HEK293 (cell line): ENCODE measurements around the gene CXCL12.

ENCODE experiments used
- CTCF ChIA-PET: fragments of 350-600 bp; formaldehyde crosslinking; extraction: SDS; loops from one replicate; lab custom pipeline; 2021; ENCODE audit warnings: antibody characterized with exemption; lab: Yijun Ruan, JAX
- POLR2A ChIA-PET: fragments of 300-600 bp; formaldehyde crosslinking; extraction: SDS; loops from one replicate; lab custom pipeline; 2020; ENCODE audit warnings: antibody characterized with exemption, inconsistent platforms; lab: Yijun Ruan, JAX
- H3K27ac ChIP-seq: fragments of 200-500 bp; sonication (Bioruptor generic); 2 replicates; pipeline ENCODE4 v1.5.1; 2014; ENCODE audit warnings: low read depth, low read length, control low read depth, inconsistent platforms; ENCODE audit errors: extremely low read depth
- H3K36me3 ChIP-seq, 2 experiments: fragments of 200-500 bp in 1 of 2; sonication (Bioruptor generic) in 1 of 2; 1 replicate in 1 of 2; 2 replicates in 1 of 2; pipeline ENCODE4 v1.5.1; 2014 to 2017; ENCODE audit warnings: inconsistent platforms in 2 of 2, low read length in 2 of 2; ENCODE audit not compliant: control insufficient read depth in 2 of 2, insufficient read depth in 1 of 2
- H3K4me1 ChIP-seq: fragments of 200-500 bp; sonication (Bioruptor generic); 2 replicates; pipeline ENCODE4 v1.5.1; 2014; ENCODE audit warnings: mild to moderate bottlenecking, low read length, inconsistent platforms; ENCODE audit not compliant: control insufficient read depth, insufficient read depth
- H3K4me3 ChIP-seq: 2 replicates; pipeline ENCODE4 v1.5.1; 2011; ENCODE audit warnings: low read depth, mild to moderate bottlenecking, control low read depth, low read length, moderate library complexity
- H3K9me3 ChIP-seq: fragments of 200-500 bp; sonication (Bioruptor generic); 2 replicates; pipeline ENCODE4 v1.5.1; 2014; ENCODE audit warnings: low read depth, low read length, inconsistent platforms; ENCODE audit not compliant: control insufficient read depth, insufficient read depth
- BCL11B ChIP-seq: fragments of 450-650 bp; formaldehyde crosslinking; IDR thresholded peaks from 2 replicates; pipeline ENCODE4 v1.5.1; 2016; ENCODE audit warnings: low read depth, missing biosample characterization, missing genetic modification characterization
- GLIS1 ChIP-seq: fragments of 450-650 bp; formaldehyde crosslinking; IDR thresholded peaks from 2 replicates; pipeline ENCODE4 v1.5.1; 2016; ENCODE audit warnings: missing biosample characterization, missing genetic modification characterization
- GLIS2 ChIP-seq: fragments of 450-650 bp; formaldehyde crosslinking; IDR thresholded peaks from 2 replicates; pipeline ENCODE4 v1.5.1; 2016; ENCODE audit warnings: missing biosample characterization, missing genetic modification characterization
- IKZF3 ChIP-seq: fragments of 450-650 bp; IDR thresholded peaks from 2 replicates; pipeline ENCODE4 v1.5.0; 2018; ENCODE audit warnings: missing biosample characterization, mild to moderate bottlenecking, missing genetic modification characterization, moderate library complexity
- KLF9 ChIP-seq: fragments of 450-650 bp; formaldehyde crosslinking; IDR thresholded peaks from 2 replicates; pipeline ENCODE4 v1.5.1; 2016; ENCODE audit warnings: missing biosample characterization, missing genetic modification characterization, low read depth
- SCRT1 ChIP-seq: fragments of 450-650 bp; formaldehyde crosslinking; IDR thresholded peaks from 2 replicates; pipeline ENCODE4 v1.5.1; 2016; ENCODE audit warnings: missing biosample characterization, missing genetic modification characterization, borderline replicate concordance
- SCRT2 ChIP-seq: fragments of 450-650 bp; formaldehyde crosslinking; IDR thresholded peaks from 2 replicates; pipeline ENCODE4 v1.5.1; 2016; ENCODE audit warnings: missing biosample characterization, missing genetic modification characterization
- SP3 ChIP-seq: fragments of 450-650 bp; formaldehyde crosslinking; IDR thresholded peaks from 2 replicates; pipeline ENCODE4 v1.5.1; 2016; ENCODE audit warnings: missing biosample characterization, missing genetic modification characterization
- TRIM28 ChIP-seq: IDR thresholded peaks from 2 replicates; pipeline ENCODE4 v1.6.1; 2011; ENCODE audit warnings: low read length, control low read depth, borderline replicate concordance
- ZBTB1 ChIP-seq: fragments of 450-650 bp; formaldehyde crosslinking; IDR thresholded peaks from 2 replicates; pipeline ENCODE4 v1.5.1; 2016; ENCODE audit warnings: missing biosample characterization, missing genetic modification characterization
- ZBTB7A ChIP-seq: fragments of 450-650 bp; formaldehyde crosslinking; IDR thresholded peaks from 2 replicates; pipeline ENCODE4 v1.5.1; 2016; ENCODE audit warnings: low read depth, missing biosample characterization, missing genetic modification characterization
- ZFHX2 ChIP-seq: fragments of 450-650 bp; formaldehyde crosslinking; conservative IDR thresholded peaks from 2 replicates; pipeline ENCODE4 v1.5.1; 2016; ENCODE audit warnings: missing biosample characterization, missing genetic modification characterization
- ZIC2 ChIP-seq: fragments of 450-650 bp; formaldehyde crosslinking; IDR thresholded peaks from 2 replicates; pipeline ENCODE4 v1.5.1; 2016; ENCODE audit warnings: missing biosample characterization, missing genetic modification characterization
- ZNF169 ChIP-seq: fragments of 450-650 bp; formaldehyde crosslinking; IDR thresholded peaks from 2 replicates; pipeline ENCODE4 v1.5.1; 2016; ENCODE audit warnings: missing biosample characterization, missing genetic modification characterization
- ZNF24 ChIP-seq: fragments of 450-650 bp; formaldehyde crosslinking; IDR thresholded peaks from 2 replicates; pipeline ENCODE4 v1.5.1; 2016; ENCODE audit warnings: missing biosample characterization, missing genetic modification characterization
- ZNF335 ChIP-seq: fragments of 450-650 bp; formaldehyde crosslinking; conservative IDR thresholded peaks from 2 replicates; pipeline ENCODE4 v1.5.1; 2016; ENCODE audit warnings: missing biosample characterization, missing genetic modification characterization
- ZNF341 ChIP-seq: fragments of 450-650 bp; formaldehyde crosslinking; IDR thresholded peaks from 2 replicates; pipeline ENCODE4; 2016; ENCODE audit warnings: low read depth, missing biosample characterization, missing genetic modification characterization
- ZNF354C ChIP-seq: fragments of 450-650 bp; formaldehyde crosslinking; IDR thresholded peaks from 2 replicates; pipeline ENCODE4 v1.5.1; 2016; ENCODE audit warnings: missing biosample characterization, missing genetic modification characterization, low read depth, borderline replicate concordance
- ZNF416 ChIP-seq: fragments of 450-650 bp; formaldehyde crosslinking; IDR thresholded peaks from 2 replicates; pipeline ENCODE4 v1.5.1; 2016; ENCODE audit warnings: missing biosample characterization, missing genetic modification characterization
- ZNF423 ChIP-seq: fragments of 450-650 bp; formaldehyde crosslinking; IDR thresholded peaks from 2 replicates; pipeline ENCODE4 v1.5.1; 2016; ENCODE audit warnings: missing biosample characterization, missing genetic modification characterization
- ZNF473 ChIP-seq: fragments of 450-650 bp; formaldehyde crosslinking; IDR thresholded peaks from 2 replicates; pipeline ENCODE4 v1.5.1; 2017; ENCODE audit warnings: missing biosample characterization, missing genetic modification characterization
- ZNF555 ChIP-seq: fragments of 450-650 bp; formaldehyde crosslinking; conservative IDR thresholded peaks from 2 replicates; pipeline ENCODE4 v1.5.1; 2017; ENCODE audit warnings: missing biosample characterization, mild to moderate bottlenecking, missing genetic modification characterization, inconsistent platforms
- ZNF707 ChIP-seq: fragments of 450-650 bp; formaldehyde crosslinking; IDR thresholded peaks from 2 replicates; pipeline ENCODE4 v1.5.1; 2016; ENCODE audit warnings: missing biosample characterization, missing genetic modification characterization
- ZSCAN23 ChIP-seq: fragments of 450-650 bp; formaldehyde crosslinking; IDR thresholded peaks from 2 replicates; pipeline ENCODE4 v1.5.1; 2016; ENCODE audit warnings: missing biosample characterization, missing genetic modification characterization
- TF ChIP-seq, protein P1 (sequence below): fragments of 450-650 bp; formaldehyde crosslinking; IDR thresholded peaks from 2 replicates; pipeline ENCODE4 v1.5.1; 2016; ENCODE audit warnings: missing biosample characterization, missing genetic modification characterization
- TF ChIP-seq, protein P2 (sequence below): fragments of 450-650 bp; formaldehyde crosslinking; optimal IDR thresholded peaks from 2 replicates; pipeline ENCODE3; 2016; ENCODE audit warnings: missing biosample characterization, mild to moderate bottlenecking, missing genetic modification characterization

The CXCL12 gene

DNA sequence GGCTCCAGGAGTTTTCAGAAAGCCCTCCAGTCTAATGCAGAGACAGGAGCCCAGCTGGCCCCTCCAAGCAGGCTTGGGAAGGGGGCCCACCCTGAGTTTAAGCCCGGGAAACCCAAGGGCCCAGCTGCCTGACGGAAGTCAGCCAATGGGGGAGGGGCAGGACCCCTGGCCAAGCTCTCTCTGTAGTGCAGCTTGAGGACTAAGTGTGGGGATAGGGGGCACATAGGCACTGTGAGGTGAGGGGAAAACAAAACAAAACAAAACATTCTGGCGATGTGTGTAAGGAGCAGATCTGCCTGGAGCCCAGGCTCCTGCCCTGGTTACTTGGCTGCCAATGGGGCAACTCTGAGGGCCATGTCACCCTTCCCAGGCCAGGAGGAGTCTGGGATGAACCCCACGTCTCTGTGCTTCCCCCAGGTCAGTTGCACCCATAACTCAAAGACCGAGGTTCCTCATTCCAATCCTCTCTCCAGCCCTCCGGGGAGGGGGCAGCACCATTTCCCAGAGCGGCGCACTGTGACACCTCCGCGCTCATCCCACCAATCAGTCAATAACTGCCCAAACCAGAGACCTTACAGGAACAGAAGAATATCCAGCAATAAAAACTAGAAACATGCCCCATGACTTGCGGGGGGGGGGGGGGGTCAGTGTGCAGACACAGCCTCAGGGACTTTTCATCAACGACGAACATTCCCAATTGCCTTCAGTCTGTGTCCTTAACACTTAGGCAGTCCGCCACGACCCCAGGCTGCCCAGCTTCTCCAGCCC is 1.7 kb downstream of the CXCL12 start:
- CTCF ChIA-PET, result interaction anchor here (0.6 to 1.5 kb wide), 3 partner anchors 76 to 711 kb away, joined by 3 to 4 read pairs (median 3); no protein-coding TSS in a partner anchor
- H3K4me3 ChIP-seq, result no peak overlapping the region
- no peak for TF ChIP-seq ZNF473
- TF ChIP-seq ZNF354C, result no peak
- TF ChIP-seq SCRT2 (tag by site-specific recombination), result peak; percentile 9
- TF ChIP-seq, all 188 proteins: peak for 1
- H3K36me3 ChIP-seq, result no peaks in the 10 kb centered on the region
- H3K9me3 ChIP-seq, result no peaks in the 10 kb centered on the region
- H3K4me1 ChIP-seq, result peaks cover 4% of the 10 kb centered on the region; the same call in 1 of the 2 replicates
- POLR2A ChIA-PET, result no interaction called here
- H3K27ac ChIP-seq, result no peak overlapping the region

DNA sequence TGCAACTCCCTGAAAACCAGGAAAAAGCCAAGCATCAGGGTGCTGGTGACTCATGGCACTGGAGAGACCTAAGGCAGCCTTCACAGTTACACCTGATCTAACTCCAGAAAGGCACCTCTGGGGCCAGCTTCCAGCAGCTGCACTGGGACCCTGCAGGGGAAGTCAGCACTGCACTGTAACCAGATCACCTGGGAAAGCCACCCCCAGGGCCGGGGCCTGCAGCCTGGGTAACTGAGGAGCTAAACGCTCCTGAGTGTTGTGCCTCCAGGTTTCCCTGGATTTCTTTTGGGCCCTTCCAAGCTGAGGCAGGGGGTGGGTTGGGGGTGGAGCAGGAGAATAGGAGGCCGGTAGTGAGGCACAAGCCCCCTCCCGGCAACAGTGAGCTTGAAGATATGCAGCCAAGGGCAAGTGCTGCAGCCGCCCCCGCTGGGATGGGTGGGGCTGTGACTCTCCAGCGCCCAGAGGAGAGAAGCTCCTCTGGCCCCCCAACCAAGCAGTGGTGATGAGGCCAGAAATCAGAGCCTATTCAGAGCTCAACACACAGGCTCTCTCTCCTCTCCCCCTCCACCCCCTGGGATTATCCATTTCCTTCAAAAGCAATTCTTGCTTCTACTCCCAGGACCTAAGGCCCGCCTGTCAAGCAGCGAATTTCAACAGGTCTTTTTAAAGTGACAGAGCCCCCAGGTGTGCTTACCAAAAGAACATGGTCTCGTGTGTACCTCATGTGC is 2.6 kb downstream of the CXCL12 start:
- no peaks in the 10 kb centered on the region for H3K36me3 ChIP-seq
- POLR2A ChIA-PET, result no interaction called here
- no peaks in the 10 kb centered on the region for H3K9me3 ChIP-seq
- CTCF ChIA-PET, result interaction anchor here (0.9 kb wide), 1 partner anchor 75 kb away, joined by 3 read pairs; no protein-coding TSS in a partner anchor
- TF ChIP-seq ZNF335 (tag by site-specific recombination), result peak; percentile 63
- TF ChIP-seq ZNF423 (tag by site-specific recombination), result 0 out of 2 replicates have a peak, but pooled peaks have one; percentile 24
- TF ChIP-seq KLF9, result no peak
- peak; percentile 98 for TF ChIP-seq SCRT2 (tag by site-specific recombination)
- no peak for TF ChIP-seq ZNF555 (tag by site-specific recombination)
- TF ChIP-seq ZNF169 (tag by site-specific recombination), result no peak
- TF ChIP-seq ZSCAN23 (tag by site-specific recombination), result no peak
- no peak for TF ChIP-seq ZBTB1 (tag by site-specific recombination)
- TF ChIP-seq, protein P1, sequence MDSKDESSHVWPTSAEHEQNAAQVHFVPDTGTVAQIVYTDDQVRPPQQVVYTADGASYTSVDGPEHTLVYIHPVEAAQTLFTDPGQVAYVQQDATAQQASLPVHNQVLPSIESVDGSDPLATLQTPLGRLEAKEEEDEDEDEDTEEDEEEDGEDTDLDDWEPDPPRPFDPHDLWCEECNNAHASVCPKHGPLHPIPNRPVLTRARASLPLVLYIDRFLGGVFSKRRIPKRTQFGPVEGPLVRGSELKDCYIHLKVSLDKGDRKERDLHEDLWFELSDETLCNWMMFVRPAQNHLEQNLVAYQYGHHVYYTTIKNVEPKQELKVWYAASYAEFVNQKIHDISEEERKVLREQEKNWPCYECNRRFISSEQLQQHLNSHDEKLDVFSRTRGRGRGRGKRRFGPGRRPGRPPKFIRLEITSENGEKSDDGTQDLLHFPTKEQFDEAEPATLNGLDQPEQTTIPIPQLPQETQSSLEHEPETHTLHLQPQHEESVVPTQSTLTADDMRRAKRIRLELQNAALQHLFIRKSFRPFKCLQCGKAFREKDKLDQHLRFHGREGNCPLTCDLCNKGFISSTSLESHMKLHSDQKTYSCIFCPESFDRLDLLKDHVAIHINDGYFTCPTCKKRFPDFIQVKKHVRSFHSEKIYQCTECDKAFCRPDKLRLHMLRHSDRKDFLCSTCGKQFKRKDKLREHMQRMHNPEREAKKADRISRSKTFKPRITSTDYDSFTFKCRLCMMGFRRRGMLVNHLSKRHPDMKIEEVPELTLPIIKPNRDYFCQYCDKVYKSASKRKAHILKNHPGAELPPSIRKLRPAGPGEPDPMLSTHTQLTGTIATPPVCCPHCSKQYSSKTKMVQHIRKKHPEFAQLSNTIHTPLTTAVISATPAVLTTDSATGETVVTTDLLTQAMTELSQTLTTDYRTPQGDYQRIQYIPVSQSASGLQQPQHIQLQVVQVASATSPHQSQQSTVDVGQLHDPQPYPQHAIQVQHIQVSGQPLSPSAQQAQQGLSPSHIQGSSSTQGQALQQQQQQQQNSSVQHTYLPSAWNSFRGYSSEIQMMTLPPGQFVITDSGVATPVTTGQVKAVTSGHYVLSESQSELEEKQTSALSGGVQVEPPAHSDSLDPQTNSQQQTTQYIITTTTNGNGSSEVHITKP (tag by site-specific recombination), result peak; percentile 33; the same call in 1 of the 2 replicates
- no peak for TF ChIP-seq TRIM28
- TF ChIP-seq ZFHX2 (tag by site-specific recombination), result peak; percentile 32; the same call in 1 of the 2 replicates
- TF ChIP-seq BCL11B (tag by site-specific recombination), result no peak
- no peak for TF ChIP-seq SP3 (tag by site-specific recombination)
- TF ChIP-seq GLIS2 (tag by site-specific recombination), result peak; percentile 43; the same call in 1 of the 2 replicates
- TF ChIP-seq ZNF24, result no peak
- TF ChIP-seq ZNF416 (tag by site-specific recombination), result no peak
- no peak for TF ChIP-seq ZBTB7A (tag by site-specific recombination)
- TF ChIP-seq, protein P2, sequence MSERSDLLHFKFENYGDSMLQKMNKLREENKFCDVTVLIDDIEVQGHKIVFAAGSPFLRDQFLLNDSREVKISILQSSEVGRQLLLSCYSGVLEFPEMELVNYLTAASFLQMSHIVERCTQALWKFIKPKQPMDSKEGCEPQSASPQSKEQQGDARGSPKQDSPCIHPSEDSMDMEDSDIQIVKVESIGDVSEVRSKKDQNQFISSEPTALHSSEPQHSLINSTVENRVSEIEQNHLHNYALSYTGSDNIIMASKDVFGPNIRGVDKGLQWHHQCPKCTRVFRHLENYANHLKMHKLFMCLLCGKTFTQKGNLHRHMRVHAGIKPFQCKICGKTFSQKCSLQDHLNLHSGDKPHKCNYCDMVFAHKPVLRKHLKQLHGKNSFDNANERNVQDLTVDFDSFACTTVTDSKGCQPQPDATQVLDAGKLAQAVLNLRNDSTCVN (tag by site-specific recombination), result no peak
- peak; percentile 96 for TF ChIP-seq SCRT1
- TF ChIP-seq IKZF3, result 0 out of 2 replicates have a peak, but pooled peaks have one; percentile 8
- TF ChIP-seq ZNF341, result 0 out of 2 replicates have a peak, but pooled peaks have one; percentile 11
- TF ChIP-seq ZNF707 (tag by site-specific recombination), result no peak
- TF ChIP-seq GLIS1 (tag by site-specific recombination), result no peak
- peak; percentile 68 for TF ChIP-seq ZIC2 (tag by site-specific recombination)
- H3K27ac ChIP-seq, result no peak overlapping the region
- no peak overlapping the region for H3K4me3 ChIP-seq
- peaks cover 4% of the 10 kb centered on the region; the same call in 1 of the 2 replicates for H3K4me1 ChIP-seq
